VCaP (cell line): ENCODE results near the gene CA6.

Experiments used
- H3K27ac ChIP-seq: fragments of 450-650 bp; 2 replicates; pipeline ENCODE4 v1.5.1; 2017
- CTCF ChIP-seq: fragments of 450-650 bp; conservative IDR thresholded peaks from 2 replicates; pipeline ENCODE4 v1.5.1; 2017; ENCODE audit warnings: mild to moderate bottlenecking, moderate library complexity

CA6 gene

GRCh38 chr1:8969937-8970336 lies 24.3 kb downstream of the CA6 start:
- no peak for TF ChIP-seq CTCF
- no peak overlapping the region for H3K27ac ChIP-seq

GRCh38 chr1:8970870-8971337 lies 25.2 kb downstream of the CA6 start:
- TF ChIP-seq CTCF = no peak
- no peak overlapping the region for H3K27ac ChIP-seq

- H3K27ac ChIP-seq = no peak overlapping the region
- TF ChIP-seq CTCF = no peak
Observed at GRCh38 chr1:8974551-8974950, 28.9 kb downstream of the CA6 start.

GRCh38 chr1:8976338-8976737 lies 30.7 kb downstream of the CA6 start:
- TF ChIP-seq CTCF = no peak
- H3K27ac ChIP-seq = no peak overlapping the region

GRCh38 chr1:8976896-8977450 lies 31.3 kb downstream of the CA6 start:
- TF ChIP-seq CTCF = no peak

GRCh38 chr1:8980656-8981055 lies 35.0 kb downstream of the CA6 start:
- no peak overlapping the region for H3K27ac ChIP-seq
- no peak for TF ChIP-seq CTCF

More at GRCh38 chr1:8976896-8977450, 31.3 kb downstream of the CA6 start:
- H3K27ac ChIP-seq = no peak overlapping the region

- no peak for TF ChIP-seq CTCF
- no peak overlapping the region for H3K27ac ChIP-seq
Observed at GRCh38 chr1:8981169-8981568, 35.5 kb downstream of the CA6 start.
